Neural progenitor cell (in vitro differentiated cells): ENCODE measurements around the gene SGCD.

Experiments used
- EZH2 ChIP-seq: fragments of 200-600 bp; sonication (generic); IDR thresholded peaks from 2 replicates; pipeline ENCODE4 v1.6.1; 2017; ENCODE audit warnings: antibody characterized with exemption, mild to moderate bottlenecking, moderate library complexity
- EZH2phosphoT487 ChIP-seq: fragments of 200-600 bp; sonication (generic); IDR thresholded peaks from 2 replicates; pipeline ENCODE4 v1.6.1; 2017; ENCODE audit warnings: antibody characterized with exemption
- TF ChIP-seq, protein P1 (sequence below): fragments of 200-600 bp; sonication (generic); IDR thresholded peaks from 2 replicates; pipeline ENCODE4 v1.5.1; 2017; ENCODE audit warnings: antibody characterized with exemption, mild to moderate bottlenecking

DNA sequence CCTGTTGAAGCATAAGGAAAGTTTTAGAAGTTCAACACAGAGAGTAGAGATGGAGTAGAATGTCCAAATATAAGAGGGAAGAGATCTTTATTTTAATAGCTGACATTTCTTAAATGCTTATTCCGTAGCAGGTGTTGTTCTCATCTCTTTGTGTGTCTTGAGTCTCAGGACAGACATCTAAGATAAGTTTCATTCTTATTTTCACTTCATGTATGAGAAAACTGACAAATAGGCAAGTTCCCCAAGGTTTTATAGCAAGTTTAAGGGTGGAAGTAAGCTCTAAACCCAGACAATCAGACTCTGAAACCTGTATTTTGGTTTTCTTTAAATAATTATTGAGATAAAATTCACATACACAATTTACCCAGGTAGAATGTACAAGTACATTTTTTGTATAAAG lies 294.8 kb downstream of the SGCD start:
- TF ChIP-seq, protein P1, sequence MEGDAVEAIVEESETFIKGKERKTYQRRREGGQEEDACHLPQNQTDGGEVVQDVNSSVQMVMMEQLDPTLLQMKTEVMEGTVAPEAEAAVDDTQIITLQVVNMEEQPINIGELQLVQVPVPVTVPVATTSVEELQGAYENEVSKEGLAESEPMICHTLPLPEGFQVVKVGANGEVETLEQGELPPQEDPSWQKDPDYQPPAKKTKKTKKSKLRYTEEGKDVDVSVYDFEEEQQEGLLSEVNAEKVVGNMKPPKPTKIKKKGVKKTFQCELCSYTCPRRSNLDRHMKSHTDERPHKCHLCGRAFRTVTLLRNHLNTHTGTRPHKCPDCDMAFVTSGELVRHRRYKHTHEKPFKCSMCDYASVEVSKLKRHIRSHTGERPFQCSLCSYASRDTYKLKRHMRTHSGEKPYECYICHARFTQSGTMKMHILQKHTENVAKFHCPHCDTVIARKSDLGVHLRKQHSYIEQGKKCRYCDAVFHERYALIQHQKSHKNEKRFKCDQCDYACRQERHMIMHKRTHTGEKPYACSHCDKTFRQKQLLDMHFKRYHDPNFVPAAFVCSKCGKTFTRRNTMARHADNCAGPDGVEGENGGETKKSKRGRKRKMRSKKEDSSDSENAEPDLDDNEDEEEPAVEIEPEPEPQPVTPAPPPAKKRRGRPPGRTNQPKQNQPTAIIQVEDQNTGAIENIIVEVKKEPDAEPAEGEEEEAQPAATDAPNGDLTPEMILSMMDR, result no peak
- no peak for TF ChIP-seq EZH2phosphoT487
- TF ChIP-seq EZH2, result no peak
